NCI-H82 (cell line): ENCODE data around the gene ATG2A.

Experiments
- DNase-seq: peaks from one replicate; lab custom pipeline; 2025; lab: John Stamatoyannopoulos, UW

ATG2A gene

GRCh38 chr11:64870176-64870892, 46.7 kb downstream of the ATG2A start:
- no peak for DNase-seq

DNA sequence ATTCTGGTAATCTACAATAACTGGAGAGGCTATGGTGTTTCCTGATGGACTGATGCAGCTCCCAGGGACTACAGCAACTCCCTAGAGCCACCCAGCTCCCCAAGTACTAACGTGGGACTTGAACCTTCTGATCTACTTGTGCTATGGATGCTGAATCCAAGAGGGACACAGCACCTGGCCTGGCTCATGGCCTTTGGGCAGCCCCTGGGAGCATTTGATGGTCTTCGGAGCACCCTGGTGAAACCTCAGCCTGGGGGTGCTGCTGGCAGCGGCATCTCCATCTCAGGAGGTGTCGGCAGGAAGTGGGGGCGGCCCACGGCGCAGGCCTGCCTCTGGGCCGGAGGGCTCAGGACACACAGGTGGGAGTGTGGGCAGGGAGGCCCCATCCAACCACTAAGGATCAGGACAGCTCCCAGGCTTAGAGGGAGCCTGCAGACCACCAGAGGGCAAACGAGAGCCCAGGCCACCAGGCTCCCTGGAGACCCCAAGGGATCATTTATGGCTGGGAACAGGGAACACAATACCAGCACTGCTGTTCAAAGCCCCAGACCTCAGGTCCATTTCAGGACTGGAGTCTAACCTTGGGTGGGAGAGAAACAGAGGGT, 47.3 kb downstream of the ATG2A start:
- peak; percentile 62 for DNase-seq

GRCh38 chr11:64868904-64869570, 48.0 kb downstream of the ATG2A start:
- DNase-seq = no peak

DNA sequence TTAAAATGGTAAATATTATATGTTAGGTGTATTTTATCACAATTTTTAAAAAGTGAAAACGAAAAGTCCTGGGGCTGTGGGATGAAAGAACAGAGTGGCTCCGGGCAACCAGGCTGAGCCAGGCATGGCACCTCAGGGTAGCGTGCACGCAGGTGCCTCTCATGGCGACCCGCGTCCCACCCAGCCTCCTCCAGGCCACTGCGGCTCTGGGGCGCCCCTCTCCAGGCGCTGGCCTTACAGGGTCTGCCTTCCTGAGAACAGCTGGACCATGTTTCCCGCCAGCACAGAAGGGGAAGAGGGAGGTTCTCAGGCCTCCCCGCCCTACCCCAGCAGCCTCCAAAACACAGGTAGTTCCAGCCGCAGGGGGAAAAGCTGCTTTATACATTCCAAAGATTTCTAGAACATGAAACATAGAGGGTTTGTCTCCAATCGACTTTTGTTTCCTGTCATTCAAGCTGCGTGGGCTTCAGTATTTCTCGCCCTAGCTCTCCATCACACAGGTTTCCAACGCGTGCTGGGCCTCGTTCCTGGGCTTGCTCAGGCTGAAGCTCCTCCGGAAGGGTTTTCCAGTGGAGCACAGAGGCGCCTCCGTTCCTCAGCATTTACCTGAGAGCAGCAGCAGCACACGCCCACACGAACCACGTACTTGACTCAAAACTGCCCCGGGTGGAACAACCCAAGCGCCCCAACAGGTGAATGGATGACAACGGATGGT, 49.1 kb downstream of the ATG2A start:
- no peak for DNase-seq

GRCh38 chr11:64866173-64866491, 50.9 kb downstream of the ATG2A start:
- no peak for DNase-seq

DNA sequence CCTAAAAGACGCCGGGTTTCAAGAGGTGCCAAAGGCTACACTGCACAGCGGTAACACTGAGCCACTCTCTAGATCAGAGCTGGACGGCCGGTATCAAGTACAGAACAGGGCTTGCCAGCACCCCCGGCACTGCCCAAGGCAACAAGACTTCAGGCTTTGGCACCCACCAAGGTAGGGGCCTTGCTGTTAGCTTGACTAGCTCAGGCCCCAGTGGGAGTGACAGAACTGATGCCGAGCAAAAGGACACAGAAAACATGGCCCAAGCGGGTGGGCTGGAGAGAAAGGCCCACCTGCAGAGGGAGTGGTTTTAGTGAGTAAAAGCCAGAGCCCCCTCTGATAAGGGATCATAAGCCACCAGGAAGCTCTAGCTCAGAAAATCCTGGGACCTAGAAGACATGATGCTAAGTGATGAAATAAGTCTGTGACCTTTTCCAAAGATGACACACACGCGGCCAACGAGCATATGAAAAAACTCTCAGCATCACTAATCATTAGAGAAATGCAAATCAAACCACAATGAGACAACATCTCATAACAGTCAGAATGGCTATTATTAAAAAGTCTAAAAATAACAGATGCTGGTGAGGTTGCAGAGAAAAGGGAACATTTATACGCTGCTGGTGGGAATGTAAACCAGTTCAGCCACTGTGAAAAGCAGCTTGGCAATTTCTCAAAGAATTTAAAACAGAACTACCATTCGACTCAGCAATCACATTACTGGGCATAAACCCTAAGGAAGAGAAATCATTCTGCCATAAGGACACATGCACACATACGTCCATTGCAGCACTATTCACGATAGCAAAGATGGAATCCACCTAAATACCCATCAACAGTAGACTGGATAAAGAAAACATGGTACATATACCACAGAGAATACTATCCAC, 51.5 kb downstream of the ATG2A start:
- no peak for DNase-seq

DNA sequence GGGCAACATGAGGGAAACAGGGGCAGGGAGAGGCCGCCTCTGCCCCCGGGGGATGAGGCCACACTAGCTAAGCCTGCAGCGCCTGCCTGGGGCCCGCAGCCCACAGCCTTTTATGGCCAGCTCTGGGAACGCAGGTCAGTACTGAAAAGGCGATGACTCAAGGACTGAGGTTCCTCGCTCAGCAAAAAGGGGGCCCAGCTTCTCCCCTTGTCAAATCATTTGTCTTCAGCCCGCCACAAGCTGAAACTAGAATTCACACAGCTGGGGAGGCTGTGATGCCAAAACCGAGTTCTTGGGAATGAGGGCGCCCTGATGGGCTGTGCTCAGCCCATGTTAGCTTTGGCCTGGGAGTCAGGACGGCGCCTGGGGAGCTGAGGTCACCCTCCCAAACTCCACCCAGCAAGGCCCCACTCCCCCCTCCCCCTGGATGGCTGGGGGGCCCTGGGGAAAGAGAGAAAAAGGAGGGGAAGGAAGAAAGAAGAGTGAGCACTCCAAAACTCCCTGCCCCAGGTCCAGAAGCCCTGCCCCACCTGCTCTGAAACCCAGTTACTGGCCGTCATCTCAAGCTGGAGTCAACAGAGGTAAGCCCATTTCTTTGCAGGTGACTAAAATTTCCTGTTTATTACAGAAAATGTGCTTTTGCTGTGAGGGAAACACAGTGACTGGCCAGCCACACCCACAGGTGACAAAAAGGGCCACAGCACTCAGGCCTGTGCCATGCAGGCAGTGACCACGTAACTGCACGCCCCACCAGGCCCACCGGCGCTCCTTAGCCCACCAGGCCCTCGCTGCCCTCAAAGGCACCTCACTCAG, 52.3 kb downstream of the ATG2A start:
- no peak for DNase-seq

- no peak for DNase-seq
Observed at GRCh38 chr11:64864135-64864472, 52.9 kb downstream of the ATG2A start.

DNA sequence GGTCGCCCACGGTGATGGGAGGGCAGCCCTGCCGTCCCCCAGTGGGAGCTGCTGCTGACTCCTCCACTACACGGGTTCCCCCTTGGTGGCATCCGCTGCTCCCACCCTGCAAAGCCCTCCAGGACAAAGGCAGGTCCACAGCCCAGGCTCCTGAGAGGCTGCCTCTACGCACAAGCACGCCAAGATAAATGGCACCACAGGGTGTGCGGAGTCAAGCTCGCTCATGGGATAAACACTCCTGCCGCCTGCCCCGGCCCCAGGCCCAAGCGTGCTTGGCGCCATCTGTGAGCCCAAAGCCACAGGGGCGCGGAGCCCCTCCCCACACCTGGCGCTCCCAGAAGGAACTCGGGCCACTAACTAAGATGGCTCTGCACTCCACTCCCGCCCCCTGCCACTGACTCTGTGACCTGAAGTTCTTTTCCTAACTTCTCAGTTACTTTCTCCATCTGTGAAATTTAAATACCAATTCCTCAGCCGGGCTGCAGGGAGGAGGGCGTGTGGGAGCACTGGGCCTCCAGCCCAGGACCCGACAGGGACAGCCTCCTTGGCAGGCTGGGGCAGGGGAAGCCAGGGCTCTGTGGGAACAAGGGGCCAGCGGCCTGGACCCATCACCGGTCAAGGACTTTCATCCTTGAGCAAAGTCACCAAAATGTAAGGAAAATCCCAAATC, 53.5 kb downstream of the ATG2A start:
- DNase-seq = peak; percentile 79

- DNase-seq = no peak
Observed at GRCh38 chr11:64862987-64863390, 54.0 kb downstream of the ATG2A start.

DNA sequence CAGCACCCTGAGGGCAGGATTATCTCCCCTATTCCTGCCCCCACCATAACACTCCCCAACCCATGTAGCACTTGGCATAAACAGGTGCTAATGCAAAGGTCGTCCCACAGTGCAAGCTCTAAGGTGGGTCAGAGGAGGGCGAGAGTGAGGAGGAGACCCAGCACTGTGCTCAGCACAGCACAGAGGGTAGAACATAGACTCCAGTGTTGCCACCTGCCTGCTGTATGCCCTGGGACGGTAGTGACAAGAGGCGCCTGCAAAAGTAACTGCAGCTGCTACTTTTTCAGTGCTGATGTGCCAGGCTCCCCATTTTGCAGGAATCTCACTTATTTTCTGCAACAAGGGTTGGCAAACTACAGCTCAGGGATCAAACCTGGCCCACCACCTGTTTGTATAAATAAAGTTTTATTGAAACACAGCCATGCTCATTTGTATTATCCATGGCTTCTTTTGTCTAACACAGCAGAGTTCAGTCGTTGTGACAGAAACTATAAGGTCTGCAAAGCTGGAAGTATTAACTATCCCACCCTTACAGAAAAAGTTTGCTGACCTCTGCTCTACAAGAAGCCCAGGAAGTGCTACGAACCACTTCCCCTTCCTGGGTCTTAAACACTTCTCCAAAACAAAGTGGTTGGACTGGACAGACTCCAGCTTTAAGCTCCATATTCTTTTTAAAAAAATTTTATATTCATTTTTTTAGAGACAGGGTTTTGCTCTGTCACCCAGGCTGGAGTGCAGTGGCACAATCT, 55.6 kb downstream of the ATG2A start:
- DNase-seq = no peak

DNA sequence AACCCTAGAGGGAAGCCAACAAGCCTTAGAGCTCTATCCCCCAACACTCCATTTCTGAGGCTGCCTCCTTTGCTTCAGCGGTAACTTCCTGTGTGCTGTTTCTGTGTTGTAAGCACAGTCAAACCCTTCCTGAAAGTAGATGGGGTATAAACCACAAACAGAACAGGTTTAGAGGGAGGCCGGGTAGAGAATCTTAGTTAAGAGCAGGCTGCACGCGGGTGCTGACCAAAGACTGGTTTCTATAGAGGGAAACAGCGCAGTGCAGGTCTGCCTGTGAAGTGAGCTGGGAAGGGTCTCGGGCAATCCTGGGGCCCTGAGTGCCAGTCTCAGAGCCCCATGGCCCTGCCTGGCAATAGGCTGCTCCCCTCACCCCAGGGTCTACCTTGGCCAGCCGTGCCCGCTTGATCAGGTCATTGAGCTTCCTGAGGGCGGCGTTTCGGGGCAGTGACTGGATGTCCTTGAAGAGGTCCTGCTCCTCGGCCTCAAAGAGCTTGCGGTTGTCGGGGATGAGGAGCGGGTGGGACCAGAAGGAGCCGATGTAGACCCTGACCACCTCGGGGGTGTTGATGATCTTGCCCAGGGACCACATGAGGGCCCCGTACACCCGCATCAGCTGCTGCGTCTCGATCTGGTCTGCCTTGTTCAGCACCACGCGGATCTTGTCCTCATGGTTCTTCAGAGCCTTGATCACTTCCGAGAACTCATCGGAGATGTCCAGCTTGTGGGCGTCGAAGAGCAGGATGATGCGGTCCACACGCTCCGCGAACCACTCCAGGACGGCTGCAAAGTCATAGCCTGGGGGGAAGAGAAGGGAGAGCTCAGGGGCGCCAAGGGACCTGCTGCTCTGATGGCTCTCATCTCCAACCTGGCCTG, 57.2 kb downstream of the ATG2A start:
- DNase-seq = no peak

- no peak for DNase-seq
Observed at GRCh38 chr11:64858467-64859263, 58.3 kb downstream of the ATG2A start.

DNA sequence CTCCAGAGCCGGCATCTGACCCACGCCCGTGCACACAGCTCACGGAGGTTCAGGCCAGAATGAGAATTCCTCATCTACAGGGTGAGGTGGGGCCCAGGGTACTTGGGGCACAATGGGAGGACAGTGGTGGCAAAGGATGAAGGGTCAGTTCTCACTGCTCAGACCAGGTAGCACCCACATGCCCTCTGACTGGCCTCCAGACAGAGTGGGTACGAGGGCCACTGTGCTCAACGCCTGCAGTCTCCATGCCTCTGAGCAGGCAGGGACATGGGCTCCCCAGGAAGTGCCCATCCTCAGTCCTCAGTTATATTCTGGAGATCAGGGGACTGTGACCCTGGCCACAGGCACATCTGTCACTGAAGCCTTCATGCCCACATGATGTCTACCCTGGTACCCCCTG, 59.5 kb downstream of the ATG2A start:
- no peak for DNase-seq

DNA sequence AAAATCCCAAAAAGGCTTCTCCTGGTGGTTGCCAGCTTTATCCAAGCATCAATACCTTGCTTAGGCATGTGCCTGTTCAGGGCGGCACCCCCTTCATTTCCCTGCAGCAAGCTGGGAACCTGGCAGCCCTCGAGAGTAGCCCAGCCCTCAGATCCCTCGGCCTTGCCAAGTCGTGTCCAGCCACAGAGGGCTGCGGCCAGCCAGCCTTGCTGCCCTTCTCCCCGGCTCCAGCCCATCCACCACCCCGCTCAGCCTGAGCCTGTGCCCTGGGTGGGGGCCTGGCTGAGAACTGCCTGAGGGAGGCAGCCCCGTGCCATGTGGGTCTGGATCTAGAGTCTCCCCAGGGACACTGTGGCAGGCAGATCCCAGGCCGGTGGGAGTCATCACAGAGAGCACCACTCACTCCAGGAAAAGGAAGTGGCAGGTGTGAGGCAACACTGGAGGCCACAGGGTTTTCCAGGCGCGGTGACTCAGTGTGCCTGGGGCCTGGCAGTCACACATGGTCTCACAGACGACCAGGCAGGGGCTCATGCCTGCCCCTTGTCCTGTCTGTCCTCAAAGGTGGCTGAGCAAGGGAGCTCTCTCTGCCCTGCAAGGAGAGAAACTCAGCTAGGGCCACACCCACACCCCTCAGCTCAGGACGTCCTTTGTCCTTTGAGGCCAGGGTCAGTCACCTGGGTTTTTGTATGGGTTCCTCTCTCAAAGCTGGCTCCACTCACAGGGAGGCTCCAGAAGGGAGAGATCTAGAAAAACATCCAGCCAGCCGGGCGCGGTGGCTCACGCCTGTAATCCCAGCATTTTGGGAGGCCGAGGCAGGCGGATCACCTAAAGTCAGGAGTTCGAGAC, 60.4 kb downstream of the ATG2A start:
- no peak for DNase-seq

- DNase-seq = no peak
Observed at GRCh38 chr11:64855596-64856304, 61.3 kb downstream of the ATG2A start.
